ENCODE data around the gene KCNAB1. TPM values are rescaled to one million over a fixed set of nuclear protein-coding genes. Genes with fewer than 3 reads are reported as not detected.
"Not testable (repeated sequence)": the region's sequence is repeated elsewhere in the genome, so short reads cannot be mapped to it uniquely, and the experiment has no call there.

The KCNAB1 gene
- total RNA-seq, 1 donor from 2014 or later, result 0.21 TPM

DNA sequence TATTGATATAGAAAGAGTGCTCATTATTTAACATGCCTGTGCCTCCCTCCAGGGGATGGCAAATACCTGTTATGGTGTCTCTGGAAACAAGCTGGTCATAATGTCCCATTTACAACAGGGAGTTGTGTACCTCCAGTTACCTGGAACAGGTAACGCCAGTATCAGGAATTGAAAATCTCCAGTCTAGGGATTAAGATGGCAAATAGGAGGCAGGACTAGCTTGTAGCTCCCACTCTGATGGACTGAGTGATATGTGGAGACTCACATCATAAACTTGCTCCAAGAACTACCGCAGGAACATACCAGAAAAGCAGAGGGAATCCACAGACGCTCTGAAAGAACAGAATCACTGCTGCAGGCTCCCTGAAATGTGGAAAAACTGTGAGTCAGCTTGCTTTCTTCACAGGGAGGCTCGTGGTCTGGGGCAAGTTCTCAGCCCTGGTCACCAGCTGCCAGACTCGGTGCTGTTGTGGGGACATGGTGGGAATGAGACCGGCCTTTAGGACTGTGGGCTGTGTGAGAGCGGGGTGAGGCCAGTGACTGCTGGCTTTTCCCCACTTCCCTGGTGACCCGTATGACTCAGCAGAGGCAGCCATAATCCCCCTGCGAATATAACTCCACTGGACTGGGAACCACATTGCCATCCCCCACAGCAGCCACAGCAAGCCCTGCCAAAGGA is 97.4 kb downstream of the KCNAB1 start:
- peaks cover 3% of the 10 kb centered on the region for H3K4me1 Mint-ChIP-seq (ENCODE audit: unreplicated experiment)
- no peak overlapping the region for H3K27ac Mint-ChIP-seq (ENCODE audit: unreplicated experiment)
- no peak for DNase-seq (ENCODE audit: extremely low spot score, unreplicated experiment)
- TF ChIP-seq, protein P1, sequence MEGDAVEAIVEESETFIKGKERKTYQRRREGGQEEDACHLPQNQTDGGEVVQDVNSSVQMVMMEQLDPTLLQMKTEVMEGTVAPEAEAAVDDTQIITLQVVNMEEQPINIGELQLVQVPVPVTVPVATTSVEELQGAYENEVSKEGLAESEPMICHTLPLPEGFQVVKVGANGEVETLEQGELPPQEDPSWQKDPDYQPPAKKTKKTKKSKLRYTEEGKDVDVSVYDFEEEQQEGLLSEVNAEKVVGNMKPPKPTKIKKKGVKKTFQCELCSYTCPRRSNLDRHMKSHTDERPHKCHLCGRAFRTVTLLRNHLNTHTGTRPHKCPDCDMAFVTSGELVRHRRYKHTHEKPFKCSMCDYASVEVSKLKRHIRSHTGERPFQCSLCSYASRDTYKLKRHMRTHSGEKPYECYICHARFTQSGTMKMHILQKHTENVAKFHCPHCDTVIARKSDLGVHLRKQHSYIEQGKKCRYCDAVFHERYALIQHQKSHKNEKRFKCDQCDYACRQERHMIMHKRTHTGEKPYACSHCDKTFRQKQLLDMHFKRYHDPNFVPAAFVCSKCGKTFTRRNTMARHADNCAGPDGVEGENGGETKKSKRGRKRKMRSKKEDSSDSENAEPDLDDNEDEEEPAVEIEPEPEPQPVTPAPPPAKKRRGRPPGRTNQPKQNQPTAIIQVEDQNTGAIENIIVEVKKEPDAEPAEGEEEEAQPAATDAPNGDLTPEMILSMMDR (IDR thresholded peaks at IDR 0.05), result no peak
- H3K36me3 Mint-ChIP-seq (ENCODE audit: unreplicated experiment), result peaks cover 2% of the 10 kb centered on the region
- H3K4me3 Mint-ChIP-seq (ENCODE audit: unreplicated experiment), result no peak overlapping the region
- peaks cover 13% of the 10 kb centered on the region for H3K27me3 Mint-ChIP-seq (ENCODE audit: unreplicated experiment)
- peaks cover 7% of the 10 kb centered on the region for H3K9me3 Mint-ChIP-seq (ENCODE audit: unreplicated experiment)

DNA sequence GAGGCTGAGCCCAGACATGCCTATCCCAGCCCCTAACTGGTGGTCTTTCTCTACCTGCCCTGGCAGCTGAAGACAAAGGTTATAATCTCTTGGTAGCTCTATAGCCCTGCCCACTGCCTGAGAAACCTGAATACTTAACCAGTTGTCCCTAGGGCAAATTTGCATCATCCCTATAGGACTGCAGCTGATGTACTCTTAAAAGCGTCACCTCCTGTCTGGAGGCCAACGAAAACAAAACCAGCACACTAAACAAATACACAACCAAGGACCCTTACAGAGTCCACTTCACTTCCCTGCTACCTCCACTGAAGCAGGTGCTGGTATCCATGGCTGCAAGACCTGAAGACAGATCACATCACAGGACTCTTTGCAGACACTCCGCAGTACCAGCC is 98.0 kb downstream of the KCNAB1 start:
- H3K9me3 Mint-ChIP-seq (ENCODE audit: unreplicated experiment), result peaks cover 7% of the 10 kb centered on the region
- TF ChIP-seq, protein P1 (IDR thresholded peaks at IDR 0.05), result no peak
- H3K36me3 Mint-ChIP-seq (ENCODE audit: unreplicated experiment), result peaks cover 2% of the 10 kb centered on the region
- no peak overlapping the region for H3K27ac Mint-ChIP-seq (ENCODE audit: unreplicated experiment)
- peaks cover 11% of the 10 kb centered on the region for H3K27me3 Mint-ChIP-seq (ENCODE audit: unreplicated experiment)
- no peak for DNase-seq (ENCODE audit: extremely low spot score, unreplicated experiment)
- peaks cover 3% of the 10 kb centered on the region for H3K4me1 Mint-ChIP-seq (ENCODE audit: unreplicated experiment)
- H3K4me3 Mint-ChIP-seq (ENCODE audit: unreplicated experiment), result no peak overlapping the region

DNA sequence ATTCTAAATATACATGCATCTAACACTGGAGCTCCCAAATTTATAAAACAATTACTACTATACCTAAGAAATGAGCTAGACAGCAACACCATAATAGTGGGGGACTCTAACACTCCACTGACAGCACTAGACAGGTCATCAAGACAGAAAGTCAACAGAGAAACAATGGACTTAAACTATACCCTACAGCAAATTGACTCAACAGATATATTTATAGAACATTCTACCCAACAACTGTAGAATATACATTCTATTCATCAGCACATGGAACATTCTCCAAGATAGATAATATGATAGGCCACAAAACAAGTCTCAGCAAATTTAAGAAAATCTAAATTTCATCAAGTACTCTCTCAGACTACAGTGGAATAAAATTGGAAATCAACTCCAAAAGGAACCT is 102.0 kb downstream of the KCNAB1 start:
- peaks cover 25% of the 10 kb centered on the region for H3K27me3 Mint-ChIP-seq (ENCODE audit: unreplicated experiment)
- not testable (repeated sequence) for H3K4me3 Mint-ChIP-seq (ENCODE audit: unreplicated experiment); H3K27ac Mint-ChIP-seq (ENCODE audit: unreplicated experiment)

DNA sequence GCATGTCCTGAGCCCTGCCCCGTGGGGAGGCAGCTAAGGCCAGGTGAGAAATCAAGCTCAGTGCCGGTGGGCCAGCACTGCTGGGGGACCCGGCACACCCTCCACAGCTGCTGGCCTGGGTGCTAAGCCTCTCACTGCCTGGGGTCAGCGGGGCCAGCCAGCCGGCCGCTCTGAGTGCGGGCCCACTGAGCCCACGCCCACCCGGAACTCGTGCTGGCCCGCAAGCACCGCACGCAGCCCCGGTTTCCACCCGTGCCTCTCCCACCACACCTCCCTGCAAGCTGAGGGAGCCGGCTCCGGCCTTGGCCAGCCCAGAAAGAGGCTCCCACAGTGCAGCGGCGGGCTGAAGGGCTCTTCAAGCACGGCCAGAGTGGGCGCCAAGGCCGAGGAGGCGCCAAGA is 103.7 kb downstream of the KCNAB1 start:
- not testable (repeated sequence) for DNase-seq (ENCODE audit: extremely low spot score, unreplicated experiment); H3K9me3 Mint-ChIP-seq (ENCODE audit: unreplicated experiment); H3K4me1 Mint-ChIP-seq (ENCODE audit: unreplicated experiment); H3K4me3 Mint-ChIP-seq (ENCODE audit: unreplicated experiment); H3K36me3 Mint-ChIP-seq (ENCODE audit: unreplicated experiment); H3K27ac Mint-ChIP-seq (ENCODE audit: unreplicated experiment)
- H3K27me3 Mint-ChIP-seq (ENCODE audit: unreplicated experiment), result peaks cover 29% of the 10 kb centered on the region

More for the DNA sequence above, 102.0 kb downstream of the KCNAB1 start:
- H3K36me3 Mint-ChIP-seq (ENCODE audit: unreplicated experiment); H3K9me3 Mint-ChIP-seq (ENCODE audit: unreplicated experiment); DNase-seq (ENCODE audit: extremely low spot score, unreplicated experiment); H3K4me1 Mint-ChIP-seq (ENCODE audit: unreplicated experiment): not testable (repeated sequence)

DNA sequence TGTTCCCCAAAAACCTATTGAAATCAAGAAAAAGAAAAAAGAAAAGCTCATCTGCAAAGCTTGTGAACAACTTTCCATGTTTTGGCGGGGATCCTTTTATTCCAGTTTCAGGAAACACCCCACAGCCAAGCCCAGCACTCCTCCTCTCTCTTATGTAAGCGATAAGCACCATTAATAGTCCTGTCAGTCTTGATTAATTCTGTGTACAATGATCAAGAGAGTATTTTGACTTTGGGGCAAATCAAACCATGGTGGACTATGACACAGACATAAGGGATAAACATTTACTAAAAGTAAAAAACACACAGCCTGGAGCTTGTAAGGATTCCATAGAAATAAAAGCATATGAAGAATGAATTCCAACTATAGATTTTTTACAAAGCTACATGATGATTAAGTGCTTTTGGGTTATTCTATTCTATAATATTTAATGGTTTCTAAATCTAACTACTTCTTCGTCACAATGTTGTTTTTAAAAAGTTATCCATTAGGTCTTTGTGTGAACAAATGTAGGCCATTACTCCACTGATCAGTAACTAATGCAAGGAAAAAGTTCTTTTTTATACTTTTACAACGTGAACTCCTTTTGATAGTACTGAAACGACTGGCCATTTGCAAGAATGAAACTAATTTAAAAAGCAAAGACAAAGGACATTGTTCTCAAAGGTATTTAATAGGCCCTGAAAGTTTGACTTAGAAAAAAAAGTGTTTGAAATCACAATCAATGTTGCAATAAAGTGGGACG is 106.5 kb downstream of the KCNAB1 start:
- Mint-ChIP-seq H3K4me3 (ENCODE audit: unreplicated experiment) (no peak overlapping the region), H3K36me3 (ENCODE audit: unreplicated experiment) (no peaks in the 10 kb centered on the region)
- TF ChIP-seq, protein P1 (IDR thresholded peaks at IDR 0.05), result no peak

DNA sequence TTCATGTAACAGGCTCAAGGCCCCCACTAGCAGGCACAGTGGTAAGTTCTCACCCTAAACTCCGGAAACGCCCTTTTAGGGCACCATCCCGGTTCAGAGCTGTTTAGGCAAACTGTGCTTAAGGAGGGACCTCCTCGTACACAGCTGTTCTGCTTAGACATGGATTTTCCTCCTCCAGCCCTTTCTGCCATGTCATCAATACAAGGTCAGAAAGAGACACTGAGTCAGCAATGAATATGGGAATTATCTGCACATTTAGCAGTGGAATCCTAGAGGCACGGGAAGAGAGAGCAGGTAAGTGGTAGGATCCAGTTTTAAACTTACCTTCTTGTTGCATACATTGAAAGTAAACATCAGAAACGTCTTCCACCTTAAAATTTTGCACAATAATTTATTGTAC is 107.3 kb downstream of the KCNAB1 start:
- Mint-ChIP-seq H3K27ac (ENCODE audit: unreplicated experiment) (no peak overlapping the region), H3K4me1 (ENCODE audit: unreplicated experiment) (no peaks in the 10 kb centered on the region), H3K36me3 (ENCODE audit: unreplicated experiment) (no peaks in the 10 kb centered on the region), H3K4me3 (ENCODE audit: unreplicated experiment) (no peak overlapping the region), H3K27me3 (ENCODE audit: unreplicated experiment) (peaks cover 49% of the 10 kb centered on the region), H3K9me3 (ENCODE audit: unreplicated experiment) (no peaks in the 10 kb centered on the region)
- no peak for DNase-seq (ENCODE audit: extremely low spot score, unreplicated experiment)
- TF ChIP-seq, protein P1 (IDR thresholded peaks at IDR 0.05), result no peak

More for the DNA sequence above, 106.5 kb downstream of the KCNAB1 start:
- peaks cover 46% of the 10 kb centered on the region for H3K27me3 Mint-ChIP-seq (ENCODE audit: unreplicated experiment)
- no peak overlapping the region for H3K27ac Mint-ChIP-seq (ENCODE audit: unreplicated experiment)
- peaks cover 4% of the 10 kb centered on the region for H3K9me3 Mint-ChIP-seq (ENCODE audit: unreplicated experiment)
- no peaks in the 10 kb centered on the region for H3K4me1 Mint-ChIP-seq (ENCODE audit: unreplicated experiment)
- no peak for DNase-seq (ENCODE audit: extremely low spot score, unreplicated experiment)

Data from osteocyte (in vitro differentiated cells).